ENCODE data around the gene SPEM2.

Gene SPEM2

DNA sequence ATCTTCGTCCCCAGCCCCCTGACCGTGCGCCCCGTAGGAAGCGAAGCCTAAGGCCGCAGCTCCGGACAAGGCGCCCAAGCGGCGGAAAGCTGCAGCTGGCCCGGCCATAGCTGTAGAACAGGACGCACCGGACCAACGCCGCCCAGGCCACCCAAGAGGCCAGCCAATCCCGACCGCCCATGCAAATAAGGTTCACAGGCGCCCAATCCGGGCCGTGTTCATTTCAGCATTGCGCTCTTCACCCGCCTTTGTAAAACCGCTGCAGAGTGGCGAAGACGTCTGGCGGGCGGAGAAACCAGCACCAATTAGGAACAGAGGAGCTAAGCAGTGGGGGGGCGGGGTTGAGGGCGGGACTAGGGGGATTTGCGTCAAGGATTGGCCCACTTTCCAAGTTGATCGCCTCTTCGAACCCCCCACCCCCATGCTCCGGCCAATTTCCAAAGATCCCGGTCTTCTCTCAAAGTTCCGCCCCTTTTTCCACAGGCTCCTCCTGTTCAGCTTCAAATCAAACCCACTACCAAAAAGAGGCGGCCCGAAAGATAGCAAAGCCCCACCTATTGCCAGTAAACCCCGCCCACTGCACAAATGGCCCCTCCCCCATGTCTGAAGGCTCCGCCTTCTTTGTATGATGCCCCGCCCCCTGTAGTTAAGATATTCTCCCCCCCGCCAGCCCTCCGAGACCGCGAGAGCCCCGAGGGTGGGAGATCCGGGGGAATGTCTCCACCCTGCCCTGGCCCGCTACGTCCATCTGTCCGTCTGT is 21.3 kb upstream of the SPEM2 start, which contains the start of gene TMEM256:
TSS of gene TMEM256 (minus strand) at position 121 of the 760 bp plus-strand sequence. CDS start at position 108, 13 bp downstream.
- peak; percentile 100 for DNase-seq

- no peak for DNase-seq
Observed at GRCh38 chr17:7404737-7405349, 20.6 kb upstream of the SPEM2 start.

DNA sequence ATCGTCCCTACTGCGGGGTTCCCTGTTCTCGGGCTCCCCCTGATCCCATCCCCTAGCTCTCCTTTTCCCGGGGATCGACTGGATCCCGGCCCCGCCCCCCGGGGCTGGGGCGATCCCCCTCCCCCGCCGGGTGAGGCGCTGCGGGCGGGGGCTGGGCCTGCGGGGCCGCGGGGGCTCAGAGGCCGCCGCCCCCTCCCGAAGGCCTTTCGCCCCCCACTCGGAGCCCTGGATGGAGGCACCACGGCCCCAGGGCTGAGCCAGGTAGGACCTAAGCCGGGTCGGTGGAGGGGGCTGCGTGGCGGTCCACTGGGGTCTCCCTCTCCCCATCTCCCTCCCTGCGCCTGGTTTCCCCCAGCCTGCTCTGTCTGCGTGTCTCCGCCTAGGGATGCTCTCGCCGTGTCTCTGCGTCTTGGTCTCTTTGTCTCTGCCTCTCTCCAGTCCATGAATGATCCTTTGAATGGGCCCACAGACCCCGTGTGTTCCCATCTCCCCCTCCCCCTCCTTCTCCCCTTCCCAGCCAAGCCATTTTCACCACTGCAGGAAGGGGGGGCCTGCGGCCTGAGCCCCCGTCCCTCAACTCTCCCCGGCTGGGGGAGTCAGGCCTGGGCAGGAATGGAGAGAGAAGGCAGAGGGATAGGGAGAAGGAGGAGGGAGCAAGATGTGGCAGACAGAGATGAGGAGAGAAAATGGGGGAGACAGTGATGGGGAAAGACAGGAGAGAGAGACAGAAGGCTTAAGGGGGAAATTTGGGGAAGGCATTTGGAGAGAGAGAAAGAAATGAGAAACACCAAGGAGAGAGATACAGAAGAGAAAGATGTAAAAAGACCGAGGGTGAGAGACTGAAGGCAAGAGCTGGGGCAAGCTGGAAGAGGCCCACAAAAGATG is 19.8 kb upstream of the SPEM2 start:
- no peak for DNase-seq

- no peak for DNase-seq
Observed at GRCh38 chr17:7406235-7406825, 19.1 kb upstream of the SPEM2 start.

DNA sequence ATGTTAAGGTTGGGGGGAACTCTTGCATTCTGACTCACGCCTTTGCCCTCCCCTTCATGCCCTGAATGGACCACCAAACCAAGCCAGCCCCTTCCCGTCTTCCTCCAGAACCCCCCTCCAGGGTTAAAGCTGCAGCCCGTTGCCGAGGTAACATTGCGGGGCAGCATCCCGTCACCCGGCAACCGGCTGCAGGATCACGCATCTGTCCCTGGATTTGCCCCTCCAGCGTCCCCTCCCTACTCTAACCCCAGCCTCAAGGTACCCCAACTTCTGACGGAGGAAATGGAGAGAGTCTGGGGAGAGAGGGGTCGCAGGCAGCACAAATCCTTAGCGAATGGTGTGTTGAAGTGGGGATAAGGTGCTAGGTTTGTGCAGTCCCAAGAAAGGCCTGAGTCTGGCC is 18.3 kb upstream of the SPEM2 start:
- DNase-seq: no peak

GRCh38 chr17:7407485-7408251 is 17.7 kb upstream of the SPEM2 start, which contains the start of gene NLGN2:
NLGN2 (plus strand) TSS chr17:7407845; CDS start chr17:7408256, 411 bp downstream.
- no peak for DNase-seq

DNA sequence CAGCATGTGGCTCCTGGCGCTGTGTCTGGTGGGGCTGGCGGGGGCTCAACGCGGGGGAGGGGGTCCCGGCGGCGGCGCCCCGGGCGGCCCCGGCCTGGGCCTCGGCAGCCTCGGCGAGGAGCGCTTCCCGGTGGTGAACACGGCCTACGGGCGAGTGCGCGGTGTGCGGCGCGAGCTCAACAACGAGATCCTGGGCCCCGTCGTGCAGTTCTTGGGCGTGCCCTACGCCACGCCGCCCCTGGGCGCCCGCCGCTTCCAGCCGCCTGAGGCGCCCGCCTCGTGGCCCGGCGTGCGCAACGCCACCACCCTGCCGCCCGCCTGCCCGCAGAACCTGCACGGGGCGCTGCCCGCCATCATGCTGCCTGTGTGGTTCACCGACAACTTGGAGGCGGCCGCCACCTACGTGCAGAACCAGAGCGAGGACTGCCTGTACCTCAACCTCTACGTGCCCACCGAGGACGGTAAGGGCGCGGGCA is 17.1 kb upstream of the SPEM2 start:
- DNase-seq: no peak

- DNase-seq: no peak
Observed at GRCh38 chr17:7408863-7409262, 16.6 kb upstream of the SPEM2 start.

DNA sequence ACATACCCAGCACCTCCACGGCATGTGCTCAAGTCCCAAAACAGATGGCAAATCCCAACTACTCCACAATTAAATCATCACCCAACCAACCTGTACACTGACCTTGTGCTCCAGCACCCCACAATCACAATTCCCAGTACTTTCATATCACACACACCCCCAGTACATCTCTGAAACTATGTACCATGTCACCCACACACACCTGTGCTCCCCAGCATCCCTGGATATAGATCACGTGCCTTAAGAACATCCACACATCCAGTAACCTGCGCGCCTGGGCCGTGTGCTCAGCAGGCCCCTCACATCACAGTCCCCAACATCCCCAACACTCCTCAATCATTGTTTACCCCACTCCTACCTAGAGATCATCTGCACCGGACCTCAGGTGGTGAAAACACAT is 15.7 kb upstream of the SPEM2 start:
- DNase-seq: no peak

- DNase-seq: no peak
Observed at GRCh38 chr17:7410634-7411426, 14.6 kb upstream of the SPEM2 start.

DNA sequence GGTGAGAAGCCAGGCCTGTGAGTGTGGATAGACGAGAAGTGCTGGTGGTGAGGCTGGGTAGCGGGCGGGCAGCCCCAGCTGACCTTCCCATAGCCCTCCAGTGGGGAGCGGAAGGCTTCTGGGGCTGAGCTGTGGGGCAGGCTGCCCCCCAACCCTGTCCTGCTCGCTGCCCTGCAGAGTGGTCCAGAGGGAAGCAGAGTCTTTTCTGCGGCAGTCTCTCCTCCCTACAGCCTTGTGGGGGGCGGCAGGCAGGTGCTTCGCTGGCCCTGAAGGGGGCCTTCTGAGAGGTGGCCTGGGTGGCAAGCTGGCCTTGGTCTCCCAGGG is 14.0 kb upstream of the SPEM2 start:
- no peak for DNase-seq

GRCh38 chr17:7413346-7413985 is 11.9 kb upstream of the SPEM2 start:
- DNase-seq: no peak

GRCh38 chr17:7414837-7415236 is 10.6 kb upstream of the SPEM2 start:
- no peak for DNase-seq

DNA sequence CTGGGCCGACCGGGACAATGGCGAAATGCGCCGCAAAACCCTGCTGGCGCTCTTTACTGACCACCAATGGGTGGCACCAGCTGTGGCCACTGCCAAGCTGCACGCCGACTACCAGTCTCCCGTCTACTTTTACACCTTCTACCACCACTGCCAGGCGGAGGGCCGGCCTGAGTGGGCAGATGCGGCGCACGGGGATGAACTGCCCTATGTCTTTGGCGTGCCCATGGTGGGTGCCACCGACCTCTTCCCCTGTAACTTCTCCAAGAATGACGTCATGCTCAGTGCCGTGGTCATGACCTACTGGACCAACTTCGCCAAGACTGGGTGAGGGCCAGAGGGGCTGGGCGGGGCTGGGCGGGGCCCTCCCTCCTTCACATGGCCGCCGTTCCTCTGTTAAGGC is 9.6 kb upstream of the SPEM2 start:
- no peak for DNase-seq

GRCh38 chr17:7416323-7416722 is 9.1 kb upstream of the SPEM2 start:
- no peak for DNase-seq

GRCh38 chr17:7417056-7417655 is 8.3 kb upstream of the SPEM2 start:
- DNase-seq: no peak

- DNase-seq: no peak
Observed at GRCh38 chr17:7418472-7419152, 6.8 kb upstream of the SPEM2 start.

DNA sequence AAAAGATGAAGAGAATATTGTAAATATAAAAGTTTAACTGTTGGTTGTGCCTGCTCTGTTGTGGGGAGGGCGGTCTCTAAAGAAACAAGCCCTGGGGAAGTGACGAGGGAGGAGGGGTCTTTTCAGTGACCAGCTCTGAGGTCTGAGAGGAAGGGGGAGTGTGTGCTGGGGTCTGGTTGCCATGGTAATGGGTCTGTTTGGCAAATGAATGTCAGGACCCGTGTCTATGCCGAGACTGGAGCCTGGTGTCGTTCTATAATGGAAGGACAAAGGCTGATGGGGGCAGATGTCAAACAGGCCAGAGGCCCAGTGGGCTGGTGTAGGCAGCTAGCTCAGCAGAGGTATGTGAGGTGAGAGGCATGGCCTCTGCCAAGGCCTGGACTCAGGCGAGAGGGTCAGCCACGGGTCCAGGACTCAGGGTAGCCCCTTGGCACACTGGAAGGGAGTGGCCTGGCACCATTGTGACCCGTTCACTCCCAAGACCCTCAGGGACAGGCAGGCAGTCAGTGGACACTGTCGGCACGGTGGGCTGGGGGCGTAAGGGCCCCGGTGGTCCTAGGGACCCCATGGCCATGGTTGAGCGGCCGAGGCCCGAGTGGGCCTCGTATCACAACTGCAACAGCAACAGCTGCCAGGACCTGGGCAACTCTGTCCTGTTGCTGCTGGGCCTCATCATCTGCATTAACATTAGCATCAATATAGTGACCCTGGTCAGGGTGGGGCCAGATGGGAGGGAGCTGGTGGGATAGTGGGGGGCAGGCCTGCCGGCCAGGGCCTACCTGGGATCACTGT is 5.4 kb upstream of the SPEM2 start, which contains the start of gene SPEM1:
TSS of gene SPEM1 (plus strand) at position 506 of the 792 bp plus-strand sequence. CDS start at position 567, 61 bp downstream.
- no peak for DNase-seq

GRCh38 chr17:7421186-7421585 is 4.2 kb upstream of the SPEM2 start:
- DNase-seq: no peak
